Motor neuron (in vitro differentiated cells): ENCODE measurements around the gene GABBR2. TPM values are rescaled to one million over a fixed set of nuclear protein-coding genes. Genes with fewer than 3 reads are reported as not detected.

Source experiments
- ATAC-seq, 8 experiments: fragments of 200-7000 bp; cut with Tn5 transposase; replicated peaks in 6 of 8; 2 replicates each; pipeline ENCODE4 v1.8.0; 2021; ENCODE audit warnings: mild to moderate bottlenecking in 8 of 8, moderate library complexity in 8 of 8
- H3K27ac ChIP-seq, 2 donors: fragments of 250-450 bp; sonication (Bioruptor Pico); 2 replicates each; pipeline ENCODE4 v1.9.0; 2021; ENCODE audit warnings: antibody characterized with exemption in 2 of 2, mild to moderate bottlenecking in 2 of 2, moderate library complexity in 1 of 2
- H3K4me1 ChIP-seq, 2 donors: fragments of 250-450 bp; sonication (Bioruptor Pico); replicated peaks in 1 of 2; 2 replicates each; pipeline ENCODE4 v1.6.1; 2021; ENCODE audit warnings: antibody characterized with exemption in 2 of 2, mild to moderate bottlenecking in 2 of 2, moderate library complexity in 1 of 2
- H3K4me3 ChIP-seq, 5 donors: fragments of 250-450 bp; sonication (Bioruptor Pico); 2 replicates each; pipeline ENCODE4 v1.9.0; 2021; ENCODE audit warnings: antibody characterized with exemption in 5 of 5, mild to moderate bottlenecking in 5 of 5, moderate library complexity in 4 of 5
- WGBS, 10 experiments: fragments of 450-650 bp; shearing (Covaris generic); methylation state at CpG; one replicate each; pipeline ENCODE4 v1.0.0; 2022; 5-methylcytosine and 5-hydroxymethylcytosine counted together
- in situ Hi-C, 9 experiments: fragments of 400-800 bp; cut with MboI; loops; one replicate each; pipeline ENCODE4 v1.15.0; 2021; ENCODE audit warnings: low sequenced_read_pairs in 9 of 9, low pct_unique_long_range_greater_than_20kb in 2 of 9; ENCODE audit not compliant: unreplicated experiment in 9 of 9
- total RNA-seq, 8 experiments: library from RNA; unstranded; fragments of 300-600 nt; gene quantifications; 2 replicates each; pipeline versions ENCODE4 v1.2.3 to v1.2.4, GENCODE V29; 2022

GABBR2 gene
- total RNA-seq, 8 experiments from 2014 or later, result 0.07 to 26.0 (median 3.9) TPM

GRCh38 chr9:98406469-98406868, 302.3 kb downstream of the GABBR2 start:
- no peak overlapping the region for H3K4me3 ChIP-seq
- H3K27ac ChIP-seq, result no peak overlapping the region
- WGBS, 10 experiments, result 20 to 100% (median 83%) methylated on average over 1 to 5 of the region's 6 CpGs; no CpG with 5 or more reads in 3 of the 10 experiments
- H3K4me1 ChIP-seq, result no peaks in the 10 kb centered on the region
- in situ Hi-C loops, result no loop called here
- no peak for ATAC-seq

GRCh38 chr9:98404237-98404636, 304.5 kb downstream of the GABBR2 start:
- in situ Hi-C loops, result no loop called here
- no peak for ATAC-seq
- Histone ChIP-seq H3K4me1 (no peaks in the 10 kb centered on the region), H3K4me3 (no peak overlapping the region), H3K27ac (no peak overlapping the region)
- 61 to 92% (median 79%) methylated on average over 2 to 11 of the region's 11 CpGs for WGBS, 10 experiments

GRCh38 chr9:98403715-98404114, 305.0 kb downstream of the GABBR2 start:
- Histone ChIP-seq H3K4me3 (no peak overlapping the region), H3K4me1 (no peaks in the 10 kb centered on the region), H3K27ac (no peak overlapping the region)
- no peak for ATAC-seq
- 67 to 100% (median 93%) methylated on average over 1 to 6 of the region's 6 CpGs; no CpG with 5 or more reads in 1 of the 10 experiments for WGBS, 10 experiments
- in situ Hi-C loops, result no loop called here

- 41 to 90% (median 55%) methylated on average over 2 to 10 of the region's 14 CpGs; no CpG with 5 or more reads in 1 of the 10 experiments for WGBS, 10 experiments
- ATAC-seq, result no peak
- in situ Hi-C loops, result no loop called here
- Histone ChIP-seq H3K4me1 (no peaks in the 10 kb centered on the region), H3K4me3 (no peak overlapping the region), H3K27ac (no peak overlapping the region)
Observed at GRCh38 chr9:98402019-98402840, 306.5 kb downstream of the GABBR2 start.

GRCh38 chr9:98401140-98402018, 307.4 kb downstream of the GABBR2 start:
- ATAC-seq, result peak in 2 of 8 experiments; percentile 26 to 42
- H3K27ac ChIP-seq, result no peak overlapping the region
- H3K4me1 ChIP-seq, result peaks cover 1 to 5% of the 10 kb centered on the region in 2 donors
- in situ Hi-C loops, result no loop called here
- H3K4me3 ChIP-seq, result no peak overlapping the region
- WGBS, 10 experiments, result 38 to 100% (median 69%) methylated on average over 2 to 11 of the region's 11 CpGs; no CpG with 5 or more reads in 2 of the 10 experiments

- peaks cover 6 to 12% of the 10 kb centered on the region in 2 donors for H3K4me1 ChIP-seq
- no peak overlapping the region for H3K27ac ChIP-seq
- no peak overlapping the region for H3K4me3 ChIP-seq
- in situ Hi-C loops, result no loop called here
- 39 to 100% (median 73%) methylated on average over 1 to 8 of the region's 8 CpGs for WGBS, 10 experiments
- no peak for ATAC-seq
Observed at GRCh38 chr9:98399950-98400683, 308.6 kb downstream of the GABBR2 start.

- 0 to 90% (median 13%) methylated on average over 2 to 7 of the region's 8 CpGs; no CpG with 5 or more reads in 5 of the 10 experiments for WGBS, 10 experiments
- Histone ChIP-seq H3K4me1 (peaks cover 6 to 12% of the 10 kb centered on the region in 2 donors), H3K4me3 (no peak overlapping the region), H3K27ac (no peak overlapping the region)
- peak in 7 of 8 experiments; percentile 58 to 99 (median 93) for ATAC-seq
- in situ Hi-C loops, result no loop called here
Observed at GRCh38 chr9:98396656-98397055, 312.1 kb downstream of the GABBR2 start.

- in situ Hi-C loops, result no loop called here
- peak in 2 of 8 experiments; percentile 10 to 27 for ATAC-seq
- WGBS, 10 experiments, result 57 to 75% (median 65%) methylated on average over 1 to 4 of the region's 6 CpGs; no CpG with 5 or more reads in 6 of the 10 experiments
- Histone ChIP-seq H3K4me3 (no peak overlapping the region), H3K27ac (no peak overlapping the region), H3K4me1 (peaks cover 6 to 12% of the 10 kb centered on the region in 2 donors)
Observed at GRCh38 chr9:98396236-98396635, 312.5 kb downstream of the GABBR2 start.

- no peak overlapping the region for H3K4me3 ChIP-seq
- no peak for ATAC-seq
- H3K4me1 ChIP-seq, result peaks cover 6 to 9% of the 10 kb centered on the region in 2 donors
- 0 to 95% (median 67%) methylated on average over 1 to 6 of the region's 6 CpGs; no CpG with 5 or more reads in 3 of the 10 experiments for WGBS, 10 experiments
- H3K27ac ChIP-seq, result no peak overlapping the region
- in situ Hi-C loops, result no loop called here
Observed at GRCh38 chr9:98391867-98392266, 316.9 kb downstream of the GABBR2 start.

- Histone ChIP-seq H3K4me1 (peaks cover 5 to 7% of the 10 kb centered on the region in 2 donors), H3K27ac (no peak overlapping the region), H3K4me3 (no peak overlapping the region)
- 49 to 100% (median 88%) methylated on average over 1 to 7 of the region's 7 CpGs; no CpG with 5 or more reads in 5 of the 10 experiments for WGBS, 10 experiments
- in situ Hi-C loops, result no loop called here
- no peak for ATAC-seq
Observed at GRCh38 chr9:98391406-98391805, 317.3 kb downstream of the GABBR2 start.

GRCh38 chr9:98385751-98386150, 323.0 kb downstream of the GABBR2 start:
- ATAC-seq, result no peak
- H3K4me3 ChIP-seq, result no peak overlapping the region
- 13 to 94% (median 77%) methylated on average over 1 to 3 of the region's 3 CpGs; no CpG with 5 or more reads in 3 of the 10 experiments for WGBS, 10 experiments
- H3K27ac ChIP-seq, result no peak overlapping the region
- in situ Hi-C loops, result no loop called here
- peaks cover 2 to 7% of the 10 kb centered on the region in 2 donors for H3K4me1 ChIP-seq

GRCh38 chr9:98383758-98384157, 325.0 kb downstream of the GABBR2 start:
- peaks cover 11 to 19% of the 10 kb centered on the region in 2 donors for H3K4me1 ChIP-seq
- H3K4me3 ChIP-seq, result no peak overlapping the region
- peak in 1 of 8 experiments; percentile 30 for ATAC-seq
- in situ Hi-C loops, result no loop called here
- no peak overlapping the region for H3K27ac ChIP-seq
- 0 to 100% (median 40%) methylated on average over 1 to 4 of the region's 4 CpGs; no CpG with 5 or more reads in 3 of the 10 experiments for WGBS, 10 experiments
